Measurements from ENCODE around the gene BANF2.
"Not testable (repeated sequence)": the region's sequence is repeated elsewhere in the genome, so short reads cannot be mapped to it uniquely, and the experiment has no call there.

The BANF2 gene

DNA sequence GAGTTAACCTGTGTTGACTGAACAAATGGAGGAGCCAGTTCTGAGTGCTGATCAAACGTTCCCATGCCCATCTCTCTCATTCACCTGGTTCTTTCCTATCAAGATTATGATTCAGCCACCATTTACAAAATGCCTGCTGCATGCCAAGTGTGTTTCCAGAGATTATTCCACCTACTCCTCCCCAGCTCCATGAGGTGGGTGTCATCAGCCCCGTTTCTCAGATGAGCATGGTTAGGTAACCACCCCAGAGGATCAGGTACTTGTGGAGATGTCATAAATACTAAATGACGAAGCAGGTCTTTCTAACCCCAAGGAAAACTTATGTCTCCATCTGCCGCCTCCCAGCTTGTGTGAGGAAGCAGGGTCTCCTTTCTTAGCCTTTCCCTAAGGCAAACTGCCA is 2.1 kb downstream of the BANF2 start:
- TF ChIP-seq Cebpa-rat (IDR thresholded peaks at IDR 0.05) = no peak
- H3K27ac ChIP-seq = no peak overlapping the region
- no peak overlapping the region for H3K4me2 ChIP-seq
- no peak overlapping the region for H3K9ac ChIP-seq
- peaks cover 0 to 4% (median 3%) of the 10 kb centered on the region in 11 experiments; a peak in 11 of 22 replicates for H3K9me3 ChIP-seq (replicated peaks in 1 of 11)
- peaks cover 0 to 10% (median 8%) of the 10 kb centered on the region in 10 experiments; a peak in 13 of 20 replicates for H3K4me1 ChIP-seq
- no peaks in the 10 kb centered on the region for H3K36me3 ChIP-seq
- no peaks in the 10 kb centered on the region for H3K27me3 ChIP-seq
- no peaks in the 10 kb centered on the region for H4K20me1 ChIP-seq
- H3K4me3 ChIP-seq = no peak overlapping the region

DNA sequence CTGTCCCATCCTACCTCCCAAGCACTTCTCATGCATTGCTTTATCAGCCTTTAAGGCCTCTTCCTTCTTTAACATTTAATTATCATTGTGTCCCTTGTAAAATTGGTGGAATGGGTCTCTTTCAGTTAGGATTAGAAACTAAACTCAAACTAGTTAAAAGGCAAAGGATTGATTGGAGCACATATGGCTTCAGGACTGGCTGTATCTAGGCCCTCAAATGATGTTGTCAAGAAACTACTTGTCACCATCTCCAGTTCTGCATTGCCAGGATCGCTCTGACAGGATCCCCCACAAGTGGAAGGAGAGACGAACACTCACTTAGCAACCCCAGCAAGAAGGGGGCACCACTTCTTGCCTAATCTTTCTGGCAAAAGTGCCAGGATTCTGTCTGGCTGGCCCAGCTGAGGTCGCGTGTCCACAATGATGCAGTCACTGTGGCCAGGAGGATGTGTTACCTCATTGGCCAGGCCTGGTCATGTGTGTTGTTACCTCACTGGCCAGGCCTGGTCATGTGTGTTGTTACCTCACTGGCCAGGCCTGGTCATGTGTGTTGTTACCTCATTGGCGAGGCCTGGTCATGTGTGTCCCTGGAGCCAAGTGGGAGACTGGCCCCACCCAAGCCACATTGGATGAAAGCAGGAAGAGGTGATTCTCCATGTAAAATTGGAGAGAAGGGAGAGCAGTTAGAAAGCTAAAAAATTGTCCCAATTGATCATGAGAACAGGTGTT is 5.0 kb downstream of the BANF2 start:
- peak overlapping the region in 7 of 11 experiments; percentile 17 to 55 (median 43); a peak in 8 of 22 replicates for H3K4me2 ChIP-seq
- no peaks in the 10 kb centered on the region for H4K20me1 ChIP-seq
- no peak overlapping the region for H3K9ac ChIP-seq
- TF ChIP-seq Cebpa-rat (IDR thresholded peaks at IDR 0.05) = no peak
- H3K4me3 ChIP-seq = no peak overlapping the region
- H3K9me3 ChIP-seq (replicated peaks in 1 of 11) = no peaks in the 10 kb centered on the region
- no peaks in the 10 kb centered on the region for H3K27me3 ChIP-seq
- H3K27ac ChIP-seq = no peak overlapping the region
- H3K4me1 ChIP-seq = peaks cover 0 to 10% (median 8%) of the 10 kb centered on the region in 10 experiments; a peak in 13 of 20 replicates
- H3K36me3 ChIP-seq = no peaks in the 10 kb centered on the region

DNA sequence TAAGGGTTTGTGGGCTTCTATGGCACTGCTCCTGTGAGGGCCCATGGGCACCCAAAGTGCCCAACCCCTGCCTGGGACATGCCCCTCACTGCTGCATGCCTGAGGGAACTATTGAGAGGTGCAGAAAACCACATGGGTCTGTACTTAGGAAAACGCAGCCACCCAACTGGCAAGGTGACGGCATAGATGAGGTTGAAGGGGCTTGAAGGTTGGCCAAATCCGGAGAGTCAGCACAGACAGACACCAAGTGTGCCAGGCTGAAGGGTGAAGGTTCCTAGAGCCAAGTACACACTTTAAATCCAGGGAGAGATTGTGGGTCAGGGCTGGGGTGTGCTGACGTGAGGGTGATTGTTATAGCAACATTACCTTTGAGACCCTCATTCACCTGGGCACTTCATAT is 6.2 kb downstream of the BANF2 start:
- no peak for TF ChIP-seq Cebpa-rat (IDR thresholded peaks at IDR 0.05)
- Histone ChIP-seq H3K4me2 (no peak overlapping the region), H3K4me1 (peaks cover 6 to 19% (median 15%) of the 10 kb centered on the region in 10 experiments), H3K27me3 (no peaks in the 10 kb centered on the region), H3K4me3 (no peak overlapping the region), H3K9me3 (replicated peaks in 1 of 11) (no peaks in the 10 kb centered on the region), H3K9ac (no peak overlapping the region), H3K27ac (no peak overlapping the region), H4K20me1 (no peaks in the 10 kb centered on the region), H3K36me3 (no peaks in the 10 kb centered on the region)

- no peaks in the 10 kb centered on the region for H4K20me1 ChIP-seq
- no peak overlapping the region for H3K9ac ChIP-seq
- no peak overlapping the region for H3K4me3 ChIP-seq
- H3K4me1 ChIP-seq = peaks cover 8 to 26% (median 22%) of the 10 kb centered on the region in 10 experiments
- no peak overlapping the region for H3K27ac ChIP-seq
- no peak for TF ChIP-seq Cebpa-rat (IDR thresholded peaks at IDR 0.05)
- no peaks in the 10 kb centered on the region for H3K36me3 ChIP-seq
- no peak overlapping the region for H3K4me2 ChIP-seq
- H3K27me3 ChIP-seq = no peaks in the 10 kb centered on the region
- H3K9me3 ChIP-seq (replicated peaks in 1 of 11) = no peaks in the 10 kb centered on the region
Measured at GRCh38 chr20:17706632-17707031, 6.9 kb downstream of the BANF2 start.

DNA sequence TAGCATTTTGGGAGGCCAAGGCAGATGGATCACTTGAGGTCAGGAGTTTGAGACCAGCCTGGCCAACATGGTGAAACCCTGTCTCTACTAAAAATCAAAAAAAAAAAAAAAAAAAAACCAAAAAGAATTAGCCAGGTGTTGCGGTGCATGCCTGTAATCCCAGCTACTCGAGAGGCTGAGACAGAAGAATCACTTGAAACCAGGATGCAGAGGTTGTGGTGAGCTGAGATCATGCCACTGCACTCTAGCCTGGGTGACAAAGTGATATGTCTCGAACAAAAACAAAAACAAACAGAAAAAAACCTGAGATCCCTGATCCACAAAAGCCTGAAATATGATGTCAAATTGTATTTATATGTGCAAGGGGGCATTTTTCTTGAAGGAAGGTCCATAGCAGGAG is 8.2 kb downstream of the BANF2 start:
- H3K4me2 ChIP-seq; H3K4me3 ChIP-seq; H3K27ac ChIP-seq; H3K27me3 ChIP-seq; H3K9me3 ChIP-seq (replicated peaks in 1 of 11); H3K36me3 ChIP-seq; H4K20me1 ChIP-seq; H3K9ac ChIP-seq: not testable (repeated sequence)
- H3K4me1 ChIP-seq = peaks cover 8 to 36% (median 29%) of the 10 kb centered on the region in 10 experiments

DNA sequence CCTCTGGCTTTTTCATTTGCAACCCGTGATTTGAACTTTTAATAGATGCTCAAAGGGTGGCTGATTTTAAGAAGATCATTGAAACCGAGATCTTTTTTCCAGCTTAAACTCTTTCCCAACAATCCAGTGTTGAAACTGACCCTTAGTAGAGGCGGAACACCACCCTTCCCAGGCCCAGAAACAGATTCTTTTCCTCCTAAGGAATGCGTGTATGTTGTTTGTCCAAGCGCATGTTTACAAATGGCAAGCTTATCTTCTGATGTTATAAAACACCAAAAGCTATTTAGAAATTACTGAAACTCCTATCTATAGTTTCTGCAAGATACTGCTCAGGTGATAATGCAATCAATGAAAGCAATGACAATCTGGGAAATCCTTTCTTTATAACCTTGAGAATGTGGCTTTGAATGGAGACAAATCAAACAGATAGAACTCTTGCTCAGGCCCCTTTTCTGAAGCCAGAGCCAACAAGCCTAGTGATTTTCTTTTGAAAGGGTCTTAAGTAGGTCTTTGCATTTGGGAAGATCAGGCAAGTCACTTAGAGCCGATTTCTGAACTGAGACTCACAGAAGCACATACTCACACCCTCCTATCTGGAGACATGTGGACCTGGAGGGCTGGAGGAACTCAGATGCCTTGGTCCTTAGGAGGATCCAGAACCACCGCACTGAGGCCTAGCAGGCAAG is 9.1 kb downstream of the BANF2 start:
- H3K27me3 ChIP-seq = no peaks in the 10 kb centered on the region
- H3K9me3 ChIP-seq (replicated peaks in 1 of 11) = no peaks in the 10 kb centered on the region
- H3K4me3 ChIP-seq = no peak overlapping the region
- H3K9ac ChIP-seq = no peak overlapping the region
- H4K20me1 ChIP-seq = no peaks in the 10 kb centered on the region
- TF ChIP-seq Cebpa-rat (IDR thresholded peaks at IDR 0.05) = no peak
- peaks cover 8 to 34% (median 28%) of the 10 kb centered on the region in 10 experiments for H3K4me1 ChIP-seq
- no peak overlapping the region for H3K27ac ChIP-seq
- H3K4me2 ChIP-seq = no peak overlapping the region
- no peaks in the 10 kb centered on the region for H3K36me3 ChIP-seq

GRCh38 chr20:17709361-17710293 is 9.9 kb downstream of the BANF2 start:
- no peak for TF ChIP-seq Cebpa-rat (IDR thresholded peaks at IDR 0.05)
- no peaks in the 10 kb centered on the region for H4K20me1 ChIP-seq
- no peaks in the 10 kb centered on the region for H3K36me3 ChIP-seq
- no peaks in the 10 kb centered on the region for H3K9me3 ChIP-seq (replicated peaks in 1 of 11)
- peaks cover 8 to 27% (median 22%) of the 10 kb centered on the region in 10 experiments for H3K4me1 ChIP-seq
- no peak overlapping the region for H3K4me3 ChIP-seq
- H3K9ac ChIP-seq = no peak overlapping the region; a peak in 1 of 22 replicates
- H3K27ac ChIP-seq = no peak overlapping the region
- H3K27me3 ChIP-seq = no peaks in the 10 kb centered on the region
- peak overlapping the region in 2 of 11 experiments; percentile 76 to 91; a peak in 2 of 22 replicates for H3K4me2 ChIP-seq

DNA sequence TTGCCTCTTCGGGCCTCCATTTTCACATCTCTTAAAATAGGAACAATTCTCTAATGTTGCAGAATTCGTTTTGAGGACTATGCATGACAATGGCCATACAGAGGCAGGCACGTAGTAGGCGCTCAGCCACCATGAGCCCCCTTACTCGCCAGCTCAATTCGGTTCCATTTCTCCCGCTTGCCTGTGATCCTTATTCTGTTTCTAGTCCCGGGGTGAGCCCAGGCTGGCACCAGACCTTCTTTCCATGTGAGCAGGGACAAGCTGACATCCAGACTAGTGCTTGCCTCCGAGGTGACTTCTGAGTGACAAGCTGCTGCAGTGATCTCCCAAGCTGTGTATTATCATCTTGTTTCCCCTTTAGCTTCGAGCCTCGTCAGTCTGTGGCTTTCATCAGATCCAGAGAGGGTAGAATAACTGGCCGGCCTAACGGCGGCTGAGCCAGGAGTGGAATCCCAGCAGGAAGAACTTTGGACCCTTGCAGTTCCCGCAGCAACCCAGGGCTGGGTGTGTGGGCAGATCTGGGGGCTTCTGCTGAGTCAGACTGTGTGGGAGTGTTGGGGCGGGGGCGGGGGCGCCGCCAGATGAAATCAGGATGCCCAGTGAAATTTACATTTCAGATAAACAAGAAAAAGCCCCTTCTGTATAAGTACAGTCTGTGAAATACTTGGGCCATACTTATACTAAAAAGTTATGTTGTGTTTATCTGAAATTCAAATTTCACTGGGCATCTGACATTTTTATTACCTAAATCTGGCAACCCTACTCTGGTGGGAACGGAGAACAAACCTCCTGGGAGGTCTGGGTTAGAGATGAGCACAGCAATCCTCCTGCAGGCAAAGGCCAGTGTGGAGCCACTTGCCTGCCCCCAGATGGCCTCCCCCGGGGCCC is 10.9 kb downstream of the BANF2 start:
- Histone ChIP-seq H3K4me2 (peak overlapping the region in 10 of 11 experiments; percentile 28 to 91 (median 74); a peak in 20 of 22 replicates), H3K9ac (peak overlapping the region in 4 of 11 experiments; percentile 18 to 47 (median 36); a peak in 6 of 22 replicates), H3K9me3 (replicated peaks in 1 of 11) (no peaks in the 10 kb centered on the region), H3K27me3 (no peaks in the 10 kb centered on the region), H3K36me3 (no peaks in the 10 kb centered on the region), H3K27ac (peak overlapping the region in 4 of 11 experiments; percentile 6 to 45 (median 26); a peak in 4 of 22 replicates), H3K4me1 (peaks cover 8 to 27% (median 22%) of the 10 kb centered on the region in 10 experiments), H4K20me1 (no peaks in the 10 kb centered on the region), H3K4me3 (no peak overlapping the region)
- no peak for TF ChIP-seq Cebpa-rat (IDR thresholded peaks at IDR 0.05)

All from BLaER1 treated with 17β-estradiol and CSF1 and Interleukin-3, amounts not matched to agents 10 nM and 100 nM (cell line).